GM12891 (cell line): ENCODE data around the gene ZNF195.

Experiments used
- PAX5 ChIP-seq: IDR thresholded peaks from 2 replicates; pipeline ENCODE4 v1.6.1; 2011; ENCODE audit warnings: low read length, moderate library complexity, mild to moderate bottlenecking; ENCODE audit not compliant: insufficient read depth, severe bottlenecking
- POLR2A ChIP-seq: IDR thresholded peaks from 2 replicates; pipeline ENCODE4 v1.6.1; 2011; ENCODE audit warnings: low read depth, low read length, control low read depth
- POLR2AphosphoS5 ChIP-seq: IDR thresholded peaks from 2 replicates; pipeline ENCODE4 v1.6.1; 2011; ENCODE audit warnings: low read depth, low read length, control low read depth
- SPI1 ChIP-seq: IDR thresholded peaks from 2 replicates; pipeline ENCODE4 v1.6.1; 2011; ENCODE audit warnings: low read depth, low read length, control low read depth
- TAF1 ChIP-seq: IDR thresholded peaks from 2 replicates; pipeline ENCODE4 v1.6.1; 2011; ENCODE audit warnings: low read depth, low read length, control low read depth

DNA sequence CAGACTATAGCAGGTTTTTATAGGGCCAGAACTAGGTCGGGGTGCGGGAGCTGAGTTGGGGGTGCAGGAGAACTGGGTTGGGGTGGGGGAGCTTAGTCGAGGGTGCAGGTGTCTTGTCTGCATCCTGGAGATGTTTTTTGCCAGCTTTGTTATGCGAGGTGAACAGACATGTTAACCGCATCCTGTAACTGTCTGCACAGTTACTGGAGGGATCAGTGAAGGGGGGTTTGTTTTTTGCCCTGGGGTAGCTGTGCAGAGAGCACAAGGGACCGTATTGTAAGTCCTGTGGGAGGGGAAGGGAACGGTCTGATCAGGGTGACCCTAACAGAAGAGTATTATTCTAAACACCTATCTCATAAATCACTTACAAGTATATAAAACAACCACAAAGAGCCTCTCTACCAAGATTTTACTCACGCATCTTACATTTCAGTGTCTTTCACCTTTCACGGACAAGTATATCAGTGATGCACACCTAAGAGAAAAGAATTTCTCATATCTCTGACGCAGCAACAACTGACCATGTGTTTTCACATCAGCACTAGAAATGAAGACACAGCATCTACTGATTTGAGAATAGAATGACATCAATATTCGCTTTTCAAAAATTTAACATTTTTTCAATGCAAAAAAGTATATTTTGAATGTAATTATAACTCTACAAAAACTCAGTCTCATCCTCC, 20.8 kb downstream of the ZNF195 start:
- TF ChIP-seq SPI1: no peak
- peak; percentile 1; the same call in 1 of the 2 replicates for TF ChIP-seq POLR2A
- no peak for TF ChIP-seq TAF1
- no peak; the same call in 1 of the 2 replicates for TF ChIP-seq POLR2AphosphoS5
- TF ChIP-seq PAX5: no peak
